Suprapubic skin (tissue), 4 donors: Measurements from ENCODE around the gene CNBD2. TPM values are rescaled to one million over a fixed set of nuclear protein-coding genes. Genes with fewer than 3 reads are reported as not detected.

Experiments used
- DNase-seq, 2 donors: peaks; one replicate each; pipeline ENCODE4 v3.0.0-alpha.2; 2019; ENCODE audit warnings: low spot score in 2 of 2
- H3K27ac ChIP-seq: fragments of 200-600 bp; sonication (generic); one replicate; pipeline ENCODE4 v1.5.1; 2019
- H3K27me3 ChIP-seq: fragments of 200-600 bp; sonication (generic); one replicate; pipeline ENCODE4 v1.5.1; 2019
- H3K36me3 ChIP-seq: fragments of 200-600 bp; sonication (generic); one replicate; pipeline ENCODE4 v1.5.1; 2019
- H3K4me1 ChIP-seq: fragments of 200-600 bp; sonication (generic); one replicate; pipeline ENCODE4 v1.5.1; 2019
- H3K4me3 ChIP-seq: fragments of 200-600 bp; sonication (generic); one replicate; pipeline ENCODE4 v1.5.1; 2019; ENCODE audit warnings: mild to moderate bottlenecking
- H3K9me3 ChIP-seq: fragments of 200-600 bp; sonication (generic); one replicate; pipeline ENCODE4 v1.5.1; 2019
- EP300 ChIP-seq: sonication (generic); formaldehyde crosslinking; IDR thresholded peaks from one replicate; pipeline ENCODE4 v1.6.1; 2017; ENCODE audit warnings: antibody characterized with exemption
- POLR2A ChIP-seq, 2 donors: fragments of 450-650 bp; IDR thresholded peaks; one replicate each; pipeline ENCODE4 v1.6.1; 2017; ENCODE audit warnings: antibody characterized with exemption in 2 of 2, mild to moderate bottlenecking in 2 of 2, moderate library complexity in 2 of 2
- POLR2AphosphoS5 ChIP-seq, 3 donors: sonication (generic); formaldehyde crosslinking; IDR thresholded peaks; one replicate each; pipeline ENCODE4 v1.6.1; 2017; ENCODE audit warnings: antibody characterized with exemption in 3 of 3
- WGBS: methylation state at CpG from one replicate; pipeline ENCODE4 v1.1.5; 2018; 5-methylcytosine and 5-hydroxymethylcytosine counted together
- total RNA-seq, 4 donors: library from RNA; depleted of rRNA; stranded (reverse); fragments of >200 nt; gene quantifications; one replicate each; pipeline ENCODE4 v1.1.0, GENCODE V29; 2016
- TF ChIP-seq, protein P1 (sequence below), 2 donors: fragments of 200-600 bp in 1 of 2; fragments of 450-650 bp in 1 of 2; sonication (generic) in 1 of 2; IDR thresholded peaks; one replicate each; pipeline ENCODE4 v1.5.1; 2016 to 2019; ENCODE audit warnings: antibody characterized with exemption in 2 of 2, mild to moderate bottlenecking in 1 of 2, moderate library complexity in 1 of 2

Gene CNBD2
- total RNA-seq, 4 donors from 2014 or later = 6.4 to 19.7 (median 10.3) TPM

DNA sequence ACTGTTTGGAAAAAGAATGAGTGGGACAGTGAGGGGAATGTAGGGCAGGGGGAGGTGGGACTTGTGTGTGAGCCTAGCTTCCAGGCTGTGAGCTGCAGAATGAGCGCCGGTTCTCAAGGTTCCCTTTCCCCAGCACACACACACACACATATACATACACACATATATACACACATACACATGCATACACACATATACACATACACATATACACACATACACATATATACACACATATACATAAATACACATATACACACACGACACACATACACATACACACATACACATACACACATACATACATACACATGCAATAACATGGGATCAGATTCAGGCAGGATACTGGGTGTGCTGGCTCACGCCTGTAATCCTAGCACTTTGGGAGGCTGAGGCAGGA, 66.5 kb downstream of the CNBD2 start:
- WGBS = 98% methylated on average over 4 of the region's 4 CpGs

DNA sequence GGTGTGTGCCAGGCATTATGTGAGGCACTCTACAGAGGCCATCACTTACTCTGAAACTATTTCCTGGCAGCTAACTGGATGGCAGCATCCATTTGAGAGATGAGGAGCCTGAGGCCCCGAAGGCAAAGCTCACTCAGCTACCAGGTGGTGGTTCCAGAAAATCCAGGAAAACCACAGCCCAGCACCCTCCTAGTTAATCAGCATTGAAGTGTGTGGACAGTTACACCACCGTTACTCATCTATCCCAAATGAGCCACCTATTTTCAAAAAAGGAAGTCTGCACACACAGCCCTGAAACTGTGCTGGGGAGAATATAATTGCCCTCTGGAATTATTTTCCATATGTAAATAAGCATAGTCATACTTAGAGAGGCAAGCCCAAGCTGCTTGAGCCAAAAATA, 67.4 kb downstream of the CNBD2 start:
- TF ChIP-seq EP300 (no peak), POLR2A (IDR thresholded peaks at IDR 0.05) (no peak), POLR2AphosphoS5 (IDR thresholded peaks at IDR 0.05) (no peak)
- TF ChIP-seq, protein P1, sequence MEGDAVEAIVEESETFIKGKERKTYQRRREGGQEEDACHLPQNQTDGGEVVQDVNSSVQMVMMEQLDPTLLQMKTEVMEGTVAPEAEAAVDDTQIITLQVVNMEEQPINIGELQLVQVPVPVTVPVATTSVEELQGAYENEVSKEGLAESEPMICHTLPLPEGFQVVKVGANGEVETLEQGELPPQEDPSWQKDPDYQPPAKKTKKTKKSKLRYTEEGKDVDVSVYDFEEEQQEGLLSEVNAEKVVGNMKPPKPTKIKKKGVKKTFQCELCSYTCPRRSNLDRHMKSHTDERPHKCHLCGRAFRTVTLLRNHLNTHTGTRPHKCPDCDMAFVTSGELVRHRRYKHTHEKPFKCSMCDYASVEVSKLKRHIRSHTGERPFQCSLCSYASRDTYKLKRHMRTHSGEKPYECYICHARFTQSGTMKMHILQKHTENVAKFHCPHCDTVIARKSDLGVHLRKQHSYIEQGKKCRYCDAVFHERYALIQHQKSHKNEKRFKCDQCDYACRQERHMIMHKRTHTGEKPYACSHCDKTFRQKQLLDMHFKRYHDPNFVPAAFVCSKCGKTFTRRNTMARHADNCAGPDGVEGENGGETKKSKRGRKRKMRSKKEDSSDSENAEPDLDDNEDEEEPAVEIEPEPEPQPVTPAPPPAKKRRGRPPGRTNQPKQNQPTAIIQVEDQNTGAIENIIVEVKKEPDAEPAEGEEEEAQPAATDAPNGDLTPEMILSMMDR (IDR thresholded peaks at IDR 0.05) = no peak
- H3K9me3 ChIP-seq = no peaks in the 10 kb centered on the region
- no peak for DNase-seq
- H3K4me1 ChIP-seq = no peaks in the 10 kb centered on the region
- H3K27me3 ChIP-seq = no peaks in the 10 kb centered on the region
- no peaks in the 10 kb centered on the region for H3K36me3 ChIP-seq
- no peak overlapping the region for H3K27ac ChIP-seq
- no peak overlapping the region for H3K4me3 ChIP-seq
- 38% methylated on average over 2 of the region's 2 CpGs for WGBS

More for the DNA sequence above, 66.5 kb downstream of the CNBD2 start:
- no peaks in the 10 kb centered on the region for H3K9me3 ChIP-seq
- H3K36me3 ChIP-seq = no peaks in the 10 kb centered on the region
- H3K27me3 ChIP-seq = no peaks in the 10 kb centered on the region
- H3K4me3 ChIP-seq = no peak overlapping the region
- no peak overlapping the region for H3K27ac ChIP-seq
- TF ChIP-seq EP300 (no peak), POLR2A (IDR thresholded peaks at IDR 0.05) (no peak), POLR2AphosphoS5 (IDR thresholded peaks at IDR 0.05) (no peak)
- TF ChIP-seq, protein P1 (IDR thresholded peaks at IDR 0.05) = no peak
- no peaks in the 10 kb centered on the region for H3K4me1 ChIP-seq
- DNase-seq = peak in 1 of 2 donors; percentile 34

DNA sequence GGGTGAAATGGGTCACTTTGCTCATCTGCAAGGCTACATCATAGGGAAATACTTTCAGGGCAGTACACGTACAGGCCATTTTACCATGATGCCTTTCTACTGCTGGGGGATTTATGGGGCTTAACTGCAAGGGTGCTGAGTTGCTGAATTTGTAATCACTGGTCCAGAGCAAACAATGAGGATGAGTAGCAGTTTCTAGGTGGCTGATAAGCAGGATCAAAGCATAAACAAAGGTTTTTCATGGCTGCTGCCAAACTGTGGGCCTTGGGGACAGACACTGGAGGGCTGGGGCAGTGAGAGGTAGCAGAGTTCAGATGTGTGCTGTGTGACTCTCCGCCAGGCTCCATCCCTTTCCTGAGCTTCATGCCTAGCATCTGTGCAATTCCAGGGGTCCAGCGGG, 68.3 kb downstream of the CNBD2 start:
- H3K27ac ChIP-seq = no peak overlapping the region
- TF ChIP-seq POLR2A (IDR thresholded peaks at IDR 0.05) (no peak), POLR2AphosphoS5 (IDR thresholded peaks at IDR 0.05) (no peak), EP300 (no peak)
- TF ChIP-seq, protein P1 (IDR thresholded peaks at IDR 0.05) = no peak
- no peaks in the 10 kb centered on the region for H3K27me3 ChIP-seq
- no peaks in the 10 kb centered on the region for H3K4me1 ChIP-seq
- H3K36me3 ChIP-seq = peaks cover 1% of the 10 kb centered on the region
- H3K4me3 ChIP-seq = no peak overlapping the region
- 92% methylated on average over 3 of the region's 3 CpGs for WGBS
- no peaks in the 10 kb centered on the region for H3K9me3 ChIP-seq
- DNase-seq = no peak

DNA sequence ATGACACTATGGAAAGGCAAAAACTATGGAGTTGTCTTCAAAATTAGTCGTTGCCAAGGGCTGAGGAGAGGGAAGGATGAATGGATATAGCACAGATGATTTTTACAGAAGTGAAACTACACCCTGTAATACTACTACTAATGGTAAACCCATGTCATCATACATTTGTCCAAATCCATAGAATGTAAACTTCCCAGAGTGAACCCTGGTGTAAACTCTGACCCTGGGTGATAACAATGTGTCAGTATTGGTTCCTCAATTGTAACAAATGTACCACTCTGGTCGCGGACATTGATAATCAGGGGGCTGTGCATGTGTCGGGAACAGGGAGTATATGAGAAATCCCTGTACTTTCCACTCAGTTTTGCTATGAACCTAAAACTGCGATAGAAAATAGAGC, 72.2 kb downstream of the CNBD2 start:
- Histone ChIP-seq H3K4me3 (no peak overlapping the region), H3K27ac (no peak overlapping the region), H3K27me3 (no peaks in the 10 kb centered on the region), H3K36me3 (peaks cover 6% of the 10 kb centered on the region), H3K4me1 (no peaks in the 10 kb centered on the region), H3K9me3 (no peaks in the 10 kb centered on the region)
- no peak for DNase-seq
- TF ChIP-seq, protein P1 (IDR thresholded peaks at IDR 0.05) = no peak
- TF ChIP-seq EP300 (no peak), POLR2A (IDR thresholded peaks at IDR 0.05) (no peak), POLR2AphosphoS5 (IDR thresholded peaks at IDR 0.05) (no peak)
- 89% methylated on average over 5 of the region's 5 CpGs for WGBS

DNA sequence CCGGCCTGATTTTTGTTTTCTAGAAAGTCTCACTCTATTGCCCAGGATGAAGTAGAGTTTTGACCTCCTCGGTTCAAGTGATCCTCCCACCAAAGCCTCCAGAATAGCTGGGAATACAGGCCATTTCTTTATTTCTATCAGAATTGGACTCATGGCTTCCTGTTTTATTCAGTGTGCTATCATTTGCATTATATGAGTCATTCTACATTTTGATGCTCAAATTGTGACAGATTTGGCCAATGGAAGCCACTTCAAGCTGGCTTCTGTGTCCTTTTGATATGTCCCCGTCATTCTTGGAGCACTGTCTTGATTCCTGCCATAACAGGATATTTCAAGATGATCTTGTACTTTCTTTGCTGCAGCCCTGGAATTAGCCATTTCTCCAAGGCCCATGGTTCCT, 75.1 kb downstream of the CNBD2 start:
- WGBS = 87% methylated on average over 3 of the region's 3 CpGs
- Histone ChIP-seq H3K36me3 (peaks cover 6% of the 10 kb centered on the region), H3K27ac (no peak overlapping the region), H3K9me3 (no peaks in the 10 kb centered on the region), H3K27me3 (no peaks in the 10 kb centered on the region), H3K4me3 (no peak overlapping the region), H3K4me1 (peaks cover 20% of the 10 kb centered on the region)
- DNase-seq = no peak
- TF ChIP-seq, protein P1 (IDR thresholded peaks at IDR 0.05) = no peak
- no peak for TF ChIP-seq POLR2AphosphoS5 (IDR thresholded peaks at IDR 0.05)
- no peak for TF ChIP-seq POLR2A (IDR thresholded peaks at IDR 0.05)
- no peak for TF ChIP-seq EP300
